Aorta (tissue), 5 donors: ENCODE measurements around the gene FLT1. TPM values are rescaled to one million over a fixed set of nuclear protein-coding genes. Genes with fewer than 3 reads are reported as not detected.

ENCODE experiments used
- ATAC-seq: fragments of 200-7000 bp; cut with Tn5 transposase; one replicate; pipeline ENCODE4 v1.9.1; 2022; ENCODE audit warnings: moderate library complexity; ENCODE audit not compliant: low FRiP score
- DNase-seq, 2 donors: peaks; one replicate each; pipeline ENCODE4 v3.0.0-alpha.2; 2020
- H3K27ac ChIP-seq, 2 donors: one replicate each; pipeline ENCODE4 v1.5.1; 2013; ENCODE audit warnings: low read length in 2 of 2, mild to moderate bottlenecking in 2 of 2, moderate library complexity in 2 of 2, control low read depth in 1 of 2, inconsistent platforms in 1 of 2, low read depth in 1 of 2
- H3K27me3 ChIP-seq, 2 donors: one replicate each; pipeline ENCODE4 v1.6.1; 2013; ENCODE audit warnings: control low read depth in 1 of 2, low read length in 1 of 2, mild to moderate bottlenecking in 1 of 2, moderate library complexity in 1 of 2; ENCODE audit not compliant: insufficient read depth in 2 of 2, control insufficient read depth in 1 of 2
- H3K36me3 ChIP-seq, 2 donors: one replicate each; pipeline ENCODE4 v1.6.1; 2013; ENCODE audit warnings: control low read depth in 1 of 2, low read length in 1 of 2, mild to moderate bottlenecking in 1 of 2; ENCODE audit not compliant: insufficient read depth in 2 of 2, control insufficient read depth in 1 of 2
- H3K4me1 ChIP-seq, 2 donors: one replicate each; pipeline ENCODE4 v1.6.1; 2013; ENCODE audit warnings: low read length in 2 of 2, control low read depth in 1 of 2, mild to moderate bottlenecking in 1 of 2, moderate library complexity in 1 of 2; ENCODE audit not compliant: insufficient read depth in 2 of 2, control insufficient read depth in 1 of 2
- H3K4me3 ChIP-seq, 2 donors: one replicate each; pipeline ENCODE4 v1.5.1; 2013; ENCODE audit warnings: low read length in 2 of 2, control low read depth in 1 of 2, mild to moderate bottlenecking in 1 of 2
- H3K9me3 ChIP-seq: one replicate; pipeline ENCODE4 v1.6.1; 2013; ENCODE audit warnings: mild to moderate bottlenecking, low read length; ENCODE audit not compliant: control insufficient read depth
- WGBS, 2 donors: extraction: QIAGEN DNeasy Blood & Tissue Kit; methylation state at CpG; one replicate each; pipeline ENCODE4 v1.1.7; 2013; 5-methylcytosine and 5-hydroxymethylcytosine counted together
- intact Hi-C, 2 donors: fragments of 100-400 bp; cut with DNase I; formaldehyde crosslinking; loops; one replicate each; pipeline versions ENCODE4 v1.14.2 to v1.15.0; 2022
- polyA plus RNA-seq, 2 donors: library from polyadenylated mRNA; stranded (reverse); fragments of 200-250 nt; gene quantifications; one replicate each; pipeline ENCODE4 v1.2.3, GENCODE V29; 2013
- total RNA-seq, 2 donors: library from RNA; stranded (reverse); fragmentation: NEBNext Ultra II Directional; extraction: Animal tissue kit (Norgen Biotek cat#: 25700); gene quantifications; one replicate each; pipeline ENCODE4 v1.2.1, GENCODE V29; 2021
- donor health status: healthy with polysubstance abuse.
- donor health status: Bipolar disorder and iron deficiency.
- donor health status: DM: no; HTN: no; CAD: no.
- donor health status: DM: no; HTN: no; CAD: no.
- donor health status: DM: yes; HTN: yes; CAD: no.

The FLT1 gene
- total and polyA plus RNA-seq, 4 donors, result 0.38 to 62.8 (median 16.7) TPM

DNA sequence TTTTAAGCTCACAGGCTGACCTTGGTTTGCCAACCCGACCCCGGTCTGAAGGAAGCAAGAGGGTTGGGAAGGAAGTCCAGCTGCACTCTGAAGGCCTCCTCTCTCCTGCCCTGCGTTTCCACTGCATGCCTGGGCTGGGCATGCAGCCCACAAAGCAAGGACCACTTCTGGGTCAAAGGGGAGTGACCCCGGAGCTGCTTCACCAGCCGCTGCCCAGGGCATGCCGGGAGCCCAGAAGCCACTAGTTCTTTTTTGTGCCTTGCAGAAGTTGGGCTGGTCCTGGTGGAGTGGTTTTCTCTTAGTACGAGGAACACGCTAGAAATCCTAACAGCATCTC lies 166.7 kb downstream of the FLT1 start:
- H3K27me3 ChIP-seq, result no peaks in the 10 kb centered on the region
- no peaks in the 10 kb centered on the region for H3K9me3 ChIP-seq
- no peak overlapping the region for H3K27ac ChIP-seq
- intact Hi-C loops, result loop anchor here in 1 of 2 donors (10.0 kb wide), 1 partner anchor 467 kb away; no protein-coding TSS in a partner anchor
- DNase-seq, result no peak
- no peaks in the 10 kb centered on the region for H3K36me3 ChIP-seq
- no peaks in the 10 kb centered on the region for H3K4me1 ChIP-seq
- no peak for ATAC-seq
- WGBS, 2 donors, result 82 to 86% methylated on average over 8 of the region's 8 CpGs
- H3K4me3 ChIP-seq, result no peak overlapping the region

DNA sequence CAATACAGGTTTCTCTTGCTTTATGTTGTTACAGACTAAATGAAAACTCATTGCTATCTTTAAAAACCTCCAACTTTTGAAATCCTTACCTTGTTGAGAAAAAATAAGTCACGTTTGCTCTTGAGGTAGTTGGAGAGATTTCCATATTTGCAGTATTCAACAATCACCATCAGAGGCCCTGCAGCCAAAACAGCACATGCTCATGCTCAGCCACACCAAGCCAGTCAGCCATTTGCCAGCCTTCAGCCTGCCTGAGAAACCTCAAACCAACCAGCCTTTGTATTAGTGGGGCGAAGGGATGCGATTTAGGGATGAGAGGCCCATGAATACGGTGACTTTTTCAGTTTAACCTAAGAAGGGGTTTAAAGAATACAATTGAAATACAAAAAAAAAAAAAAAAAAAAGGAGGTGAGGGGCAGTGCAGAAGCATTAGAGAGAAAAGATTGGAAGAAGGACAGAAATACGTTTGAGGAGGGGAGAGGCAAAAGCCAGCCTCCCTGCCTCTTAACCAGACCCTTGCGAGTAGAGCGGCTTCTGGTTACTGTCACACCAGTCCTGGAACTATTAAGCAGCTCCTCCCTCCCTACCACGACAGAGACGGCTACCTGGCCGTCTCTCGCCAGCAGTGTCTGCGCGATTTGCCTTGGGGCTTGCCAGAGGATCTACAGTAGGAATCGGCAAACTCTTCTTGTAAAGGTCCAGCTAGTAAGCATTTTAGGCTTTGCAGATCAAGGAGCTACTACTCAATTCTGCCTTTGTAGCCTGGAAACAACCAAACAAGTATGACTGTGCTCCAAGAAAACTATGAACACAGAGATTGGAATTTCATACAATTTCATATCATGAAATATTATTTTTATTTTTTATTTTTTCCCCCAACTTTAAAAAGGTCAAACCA lies 167.3 kb downstream of the FLT1 start:
- H3K9me3 ChIP-seq, result no peaks in the 10 kb centered on the region
- WGBS, 2 donors, result 94 to 95% methylated on average over 14 of the region's 14 CpGs
- H3K36me3 ChIP-seq, result no peaks in the 10 kb centered on the region
- no peak overlapping the region for H3K4me3 ChIP-seq
- ATAC-seq (no peak), DNase-seq (no peak)
- intact Hi-C loops, result loop anchor here in 1 of 2 donors (10.0 kb wide), 1 partner anchor 467 kb away; no protein-coding TSS in a partner anchor
- H3K27me3 ChIP-seq, result peaks cover 0 to 2% of the 10 kb centered on the region in 2 donors
- no peak overlapping the region for H3K27ac ChIP-seq
- H3K4me1 ChIP-seq, result no peaks in the 10 kb centered on the region

DNA sequence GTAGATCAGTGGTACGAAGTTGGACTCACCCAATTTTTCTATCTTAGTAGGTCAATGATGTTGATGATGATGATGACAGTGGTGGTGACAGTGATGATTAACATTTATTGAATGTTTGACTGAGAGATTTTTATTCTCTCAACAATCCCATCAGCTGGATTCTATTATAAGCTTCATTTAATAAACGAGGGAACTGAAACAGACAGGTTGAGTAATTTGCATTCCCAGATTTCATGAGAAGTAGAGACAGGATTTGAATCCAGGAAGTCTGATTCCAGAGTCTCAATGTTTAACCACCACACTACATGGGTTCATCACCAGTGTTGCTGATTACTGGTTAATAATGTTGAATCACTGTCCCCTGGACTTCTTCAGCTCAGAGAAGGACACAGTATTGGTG lies 168.9 kb downstream of the FLT1 start:
- ATAC-seq, result no peak
- Histone ChIP-seq H3K27me3 (peaks cover 0 to 2% of the 10 kb centered on the region in 2 donors), H3K9me3 (no peaks in the 10 kb centered on the region), H3K4me1 (no peaks in the 10 kb centered on the region), H3K4me3 (no peak overlapping the region), H3K36me3 (no peaks in the 10 kb centered on the region), H3K27ac (no peak overlapping the region)
- no peak for DNase-seq
- intact Hi-C loops, result loop anchor here in 1 of 2 donors (10.0 kb wide), 1 partner anchor 469 kb away; no protein-coding TSS in a partner anchor
- WGBS, 2 donors, result 89 to 90% methylated on average over 2 of the region's 2 CpGs

DNA sequence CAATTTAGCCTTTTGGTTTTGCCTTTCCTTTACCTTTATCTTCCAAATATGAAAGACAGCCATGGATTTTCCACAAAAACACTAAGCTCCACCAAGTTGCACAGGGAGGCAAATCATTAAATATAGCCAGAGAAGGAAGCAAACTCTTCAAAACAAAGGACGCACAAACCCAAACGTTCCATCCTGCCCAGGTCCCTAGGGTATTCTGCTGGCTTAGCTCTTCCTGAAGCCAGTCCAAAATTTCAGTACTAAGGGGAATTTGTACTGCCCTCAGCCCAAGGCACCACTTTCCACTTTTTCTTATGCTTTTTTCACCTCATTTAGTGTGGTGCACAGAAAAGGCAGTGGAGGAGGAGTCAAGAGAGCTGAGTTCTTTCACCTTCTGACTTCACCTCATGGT lies 169.9 kb downstream of the FLT1 start:
- H3K36me3 ChIP-seq, result no peaks in the 10 kb centered on the region
- no peaks in the 10 kb centered on the region for H3K4me1 ChIP-seq
- H3K4me3 ChIP-seq, result no peak overlapping the region
- ATAC-seq, result no peak
- H3K27me3 ChIP-seq, result peaks cover 0 to 2% of the 10 kb centered on the region in 2 donors
- no peaks in the 10 kb centered on the region for H3K9me3 ChIP-seq
- DNase-seq, result no peak
- WGBS, 2 donors, result 0 to 6% methylated on average over 2 of the region's 2 CpGs
- no peak overlapping the region for H3K27ac ChIP-seq
- intact Hi-C loops, result loop anchor here (2.0 to 10.0 kb wide), 2 partner anchors 312 to 470 kb away; no protein-coding TSS in a partner anchor

DNA sequence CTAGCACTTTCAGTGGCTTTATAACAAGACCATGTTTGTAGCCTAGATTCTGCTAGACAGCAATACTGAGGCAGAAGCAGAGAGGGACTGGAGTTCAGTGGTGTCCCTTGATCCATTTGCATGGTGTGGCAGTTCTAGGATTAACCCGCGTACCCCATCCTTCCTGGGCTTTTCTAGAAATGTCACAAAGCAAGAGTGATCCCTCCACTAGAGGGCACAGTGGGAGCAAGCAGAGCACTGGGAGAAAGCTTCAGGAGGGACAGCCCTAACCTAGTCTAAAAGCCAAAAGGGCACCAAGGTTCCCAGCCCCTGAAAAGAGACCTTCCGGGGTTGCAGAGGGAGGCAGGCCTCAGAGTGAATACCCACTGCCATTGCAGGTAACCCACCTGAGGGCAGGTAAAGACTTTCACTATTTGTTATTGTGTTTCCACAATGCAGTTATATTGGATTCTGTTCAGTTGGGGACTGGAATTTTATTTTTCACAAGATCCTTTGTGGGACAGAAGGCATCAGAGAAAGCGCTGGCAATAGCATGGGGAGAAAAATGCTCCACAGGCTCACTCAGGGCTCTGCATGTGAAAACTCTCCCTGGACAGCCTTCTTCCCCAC lies 170.6 kb downstream of the FLT1 start:
- WGBS, 2 donors, result 63 to 68% methylated on average over 4 of the region's 4 CpGs
- Histone ChIP-seq H3K4me1 (no peaks in the 10 kb centered on the region), H3K36me3 (no peaks in the 10 kb centered on the region), H3K27me3 (peaks cover 0 to 2% of the 10 kb centered on the region in 2 donors), H3K27ac (no peak overlapping the region), H3K9me3 (no peaks in the 10 kb centered on the region), H3K4me3 (no peak overlapping the region)
- intact Hi-C loops, result loop anchor here (2.0 to 10.0 kb wide), 3 partner anchors 313 to 473 kb away; no protein-coding TSS in a partner anchor
- peak; percentile 73 for ATAC-seq
- DNase-seq, result peak in 1 of 2 donors; percentile 54

DNA sequence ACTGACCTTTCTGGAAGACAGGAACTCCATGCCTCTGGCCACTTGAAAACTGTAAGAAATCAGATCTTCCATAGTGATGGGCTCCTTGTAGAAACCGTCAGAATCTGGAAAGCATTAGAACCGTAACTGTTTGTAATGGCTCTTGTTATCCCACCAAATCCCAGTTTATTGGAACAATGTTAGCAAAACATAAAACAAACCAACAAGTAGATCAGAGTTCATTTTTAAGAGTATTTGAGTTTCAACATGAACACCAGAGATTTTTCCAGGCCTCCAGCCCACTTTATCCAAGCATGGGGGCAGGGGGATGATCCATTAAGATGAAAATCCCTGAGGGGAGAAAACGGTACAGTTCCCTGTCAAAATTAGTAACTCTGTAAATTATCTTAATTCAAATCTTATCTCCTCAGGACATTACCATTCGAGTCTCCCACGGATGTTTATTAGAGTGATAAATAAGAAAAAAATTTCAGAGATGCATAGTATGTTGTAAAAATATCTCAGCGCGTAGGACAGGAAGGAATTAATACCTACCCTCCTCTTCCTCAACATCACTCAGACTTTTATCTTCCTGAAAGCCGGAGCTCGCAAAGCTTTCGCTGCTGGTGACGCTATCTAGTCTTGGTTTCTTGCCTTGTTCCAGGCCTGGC lies 172.5 kb downstream of the FLT1 start:
- H3K9me3 ChIP-seq, result no peaks in the 10 kb centered on the region
- H3K4me3 ChIP-seq, result no peak overlapping the region
- no peaks in the 10 kb centered on the region for H3K36me3 ChIP-seq
- no peak for ATAC-seq
- WGBS, 2 donors, result 78 to 82% methylated on average over 11 of the region's 11 CpGs
- intact Hi-C loops, result loop anchor here (5.0 to 10.0 kb wide), 2 partner anchors 472 to 475 kb away; no protein-coding TSS in a partner anchor
- H3K27me3 ChIP-seq, result peaks cover 0 to 2% of the 10 kb centered on the region in 2 donors
- no peak for DNase-seq
- no peak overlapping the region for H3K27ac ChIP-seq
- no peaks in the 10 kb centered on the region for H3K4me1 ChIP-seq

DNA sequence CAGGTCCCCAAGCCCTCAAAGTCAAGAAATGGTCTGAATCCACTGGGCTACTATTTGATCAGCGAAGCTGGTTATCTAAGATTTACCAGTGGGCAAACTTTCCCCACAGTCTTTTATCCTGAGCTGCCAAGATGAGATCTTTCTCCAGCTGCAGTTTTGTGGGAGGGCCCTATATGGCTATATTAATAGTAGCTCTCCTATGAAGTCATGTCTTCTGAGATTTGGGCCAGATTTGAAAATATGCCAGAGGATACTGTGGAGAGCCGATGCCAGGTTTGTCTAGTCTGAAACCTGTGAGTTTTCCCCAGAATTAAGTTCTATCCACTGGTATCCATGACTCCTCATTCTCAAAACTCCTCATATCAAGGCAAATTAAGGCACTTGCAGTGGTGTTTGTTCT lies 173.2 kb downstream of the FLT1 start:
- H3K27me3 ChIP-seq, result peaks cover 0 to 2% of the 10 kb centered on the region in 2 donors
- 3 to 14% methylated on average over 2 of the region's 2 CpGs for WGBS, 2 donors
- DNase-seq, result no peak
- H3K27ac ChIP-seq, result no peak overlapping the region
- H3K4me3 ChIP-seq, result no peak overlapping the region
- no peaks in the 10 kb centered on the region for H3K36me3 ChIP-seq
- H3K4me1 ChIP-seq, result no peaks in the 10 kb centered on the region
- H3K9me3 ChIP-seq, result no peaks in the 10 kb centered on the region
- ATAC-seq, result no peak
- intact Hi-C loops, result loop anchor here (5.0 to 10.0 kb wide), 2 partner anchors 473 to 476 kb away; no protein-coding TSS in a partner anchor

DNA sequence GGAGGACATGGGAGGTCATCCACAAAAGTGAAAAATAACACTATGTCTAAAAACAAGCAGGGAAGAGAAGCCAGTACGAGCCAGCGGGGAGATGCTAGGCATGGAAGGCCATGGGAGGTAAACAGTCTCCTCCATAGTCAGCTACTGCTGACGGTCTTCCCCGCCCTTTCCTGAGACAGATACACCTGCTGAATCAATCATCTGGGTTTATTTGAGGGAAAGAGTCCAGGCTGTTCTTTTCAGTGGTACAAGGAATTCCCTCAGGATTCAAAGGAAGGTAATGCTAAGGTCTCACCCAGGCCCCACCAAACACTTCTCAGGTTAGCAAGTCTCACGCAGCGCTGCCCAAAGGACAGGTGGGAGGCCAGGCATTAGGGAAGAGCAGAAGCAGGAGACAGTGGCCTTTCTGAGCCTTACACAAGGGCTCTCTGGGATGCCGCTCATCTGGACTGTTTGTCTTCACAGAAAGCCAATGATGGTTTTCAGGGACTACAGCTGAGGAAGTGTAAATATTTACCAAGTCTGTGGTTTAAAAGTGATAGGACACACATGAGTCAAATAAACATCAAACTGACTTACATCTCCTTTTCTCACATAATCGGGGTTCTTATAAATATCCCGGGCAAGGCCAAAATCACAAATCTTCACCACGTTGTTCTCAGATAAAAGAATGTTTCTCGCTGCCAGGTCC lies 173.9 kb downstream of the FLT1 start:
- H3K4me3 ChIP-seq, result no peak overlapping the region
- intact Hi-C loops, result loop anchor here (5.0 to 10.0 kb wide), 2 partner anchors 474 to 476 kb away; no protein-coding TSS in a partner anchor

More for the DNA sequence above, 173.9 kb downstream of the FLT1 start:
- Histone ChIP-seq H3K4me1 (no peaks in the 10 kb centered on the region), H3K36me3 (no peaks in the 10 kb centered on the region), H3K9me3 (no peaks in the 10 kb centered on the region), H3K27me3 (peaks cover 0 to 2% of the 10 kb centered on the region in 2 donors), H3K27ac (no peak overlapping the region)
- DNase-seq, result no peak
- 78 to 90% methylated on average over 11 of the region's 11 CpGs for WGBS, 2 donors
- no peak for ATAC-seq
